GM23338 (cell line): ENCODE measurements around the gene DUSP5. TPM values are rescaled to one million over a fixed set of nuclear protein-coding genes. Genes with fewer than 3 reads are reported as not detected.

Experiments
- ATAC-seq: fragments of 200-7000 bp; cut with Tn5 transposase; 3 replicates; pipeline ENCODE4 v1.9.1; 2020
- DNase-seq: peaks from one replicate; pipeline ENCODE4 v3.0.0-alpha.2; 2015; ENCODE audit warnings: low spot score
- H2AFZ ChIP-seq: fragments of 200-600 bp; sonication (generic); 2 replicates; pipeline ENCODE4 v1.8.0; 2016; ENCODE audit warnings: antibody characterized with exemption, mild to moderate bottlenecking, moderate library complexity
- H3F3A ChIP-seq: fragments of 200-600 bp; sonication (generic); replicated peaks from 2 replicates; pipeline ENCODE4 v1.8.0; 2017; ENCODE audit warnings: antibody characterized with exemption, mixed run types, low read depth
- H3K27ac ChIP-seq: fragments of 200-600 bp; sonication (generic); 2 replicates; pipeline ENCODE4 v1.6.1; 2016; ENCODE audit warnings: low read depth
- H3K27me3 ChIP-seq: fragments of 200-600 bp; sonication (generic); 2 replicates; pipeline ENCODE4 v1.8.0; 2016; ENCODE audit warnings: mild to moderate bottlenecking, mixed run types, moderate library complexity; ENCODE audit not compliant: insufficient read depth
- H3K36me3 ChIP-seq: fragments of 200-600 bp; sonication (generic); 2 replicates; pipeline ENCODE4 v1.8.0; 2016; ENCODE audit warnings: mild to moderate bottlenecking; ENCODE audit not compliant: insufficient read depth
- H3K4me1 ChIP-seq: fragments of 200-600 bp; sonication (generic); 2 replicates; pipeline ENCODE4 v1.8.0; 2016; ENCODE audit warnings: mild to moderate bottlenecking, moderate library complexity; ENCODE audit not compliant: insufficient read depth
- H3K4me2 ChIP-seq: fragments of 200-600 bp; sonication (generic); 2 replicates; pipeline ENCODE4 v1.7.1; 2017; ENCODE audit warnings: mixed run types
- H3K4me3 ChIP-seq: fragments of 200-600 bp; sonication (generic); 2 replicates; pipeline ENCODE4 v1.6.1; 2016; ENCODE audit warnings: mixed run types
- H3K79me2 ChIP-seq: fragments of 200-600 bp; sonication (generic); replicated peaks from 2 replicates; pipeline ENCODE4 v1.8.0; 2017; ENCODE audit warnings: mild to moderate bottlenecking; ENCODE audit not compliant: insufficient read depth
- H3K9me2 ChIP-seq: fragments of 200-600 bp; sonication (generic); 2 replicates; pipeline ENCODE4 v1.8.0; 2017; ENCODE audit not compliant: insufficient read depth
- H4K20me1 ChIP-seq: fragments of 200-600 bp; sonication (generic); replicated peaks from 2 replicates; pipeline ENCODE4 v1.8.0; 2017; ENCODE audit warnings: mild to moderate bottlenecking; ENCODE audit not compliant: insufficient read depth
- H3K27ac Mint-ChIP-seq: 2 replicates; pipeline ENCODE4 v1.8.0; 2020; ENCODE audit warnings: inconsistent platforms, mild to moderate bottlenecking, moderate library complexity, mixed read lengths
- H3K27me3 Mint-ChIP-seq: 3 replicates; pipeline ENCODE4 v1.8.0; 2022; ENCODE audit warnings: low read depth, mild to moderate bottlenecking, moderate library complexity, mixed read lengths, inconsistent platforms; ENCODE audit not compliant: insufficient read depth, poor library complexity
- H3K36me3 Mint-ChIP-seq: 3 replicates; pipeline ENCODE4 v1.8.0; 2021; ENCODE audit warnings: low read depth, mild to moderate bottlenecking, inconsistent platforms, moderate library complexity, mixed read lengths
- H3K4me1 Mint-ChIP-seq: 3 replicates; pipeline ENCODE4 v1.8.0; 2020; ENCODE audit warnings: mild to moderate bottlenecking, inconsistent platforms, mixed read lengths
- H3K4me3 Mint-ChIP-seq: 3 replicates; pipeline ENCODE4 v1.8.0; 2021; ENCODE audit warnings: moderate library complexity, mild to moderate bottlenecking, inconsistent platforms, mixed read lengths
- H3K9me3 Mint-ChIP-seq: 3 replicates; pipeline ENCODE4 v1.8.0; 2020; ENCODE audit warnings: moderate library complexity, mild to moderate bottlenecking, inconsistent platforms, mixed read lengths
- EZH2 ChIP-seq: fragments of 200-600 bp; sonication (generic); IDR thresholded peaks from one replicate; pipeline ENCODE4 v1.8.0; 2017; ENCODE audit warnings: antibody characterized with exemption, mild to moderate bottlenecking, low read depth; ENCODE audit not compliant: unreplicated experiment
- EZH2phosphoT487 ChIP-seq: fragments of 200-600 bp; sonication (generic); IDR thresholded peaks from one replicate; pipeline ENCODE4 v1.8.1; 2018; ENCODE audit warnings: antibody characterized with exemption; ENCODE audit not compliant: unreplicated experiment
- JUNB ChIP-seq: IDR thresholded peaks from one replicate; pipeline ENCODE4 v1.6.1; 2016; ENCODE audit warnings: antibody characterized with exemption; ENCODE audit not compliant: unreplicated experiment
- NANOG ChIP-seq: IDR thresholded peaks from 2 replicates; pipeline ENCODE4 v1.6.1; 2016; ENCODE audit warnings: antibody characterized with exemption, borderline replicate concordance
- POLR2AphosphoS5 ChIP-seq: IDR thresholded peaks from 2 replicates; pipeline ENCODE4 v1.6.1; 2016; ENCODE audit warnings: antibody characterized with exemption, low read depth
- ZNF331 ChIP-seq: fragments of 250-450 bp; sonication (Bioruptor Pico); IDR thresholded peaks from 2 replicates; pipeline ENCODE4 v1.5.0; 2020; ENCODE audit warnings: low read depth, mild to moderate bottlenecking, moderate library complexity
- ZNF462 ChIP-seq: fragments of 250-450 bp; sonication (Bioruptor Pico); IDR thresholded peaks from 2 replicates; pipeline ENCODE4 v1.5.0; 2020; ENCODE audit warnings: mild to moderate bottlenecking, moderate library complexity
- polyA plus RNA-seq: library from polyadenylated mRNA; unstranded; fragments of >200 nt; fragmentation: Nextera tagmentation; extraction: Ambion mirVana; gene quantifications from 2 replicates; pipeline ENCODE4 v1.2.1, GENCODE V29; 2016
- total RNA-seq: library from RNA; depleted of rRNA; stranded (reverse); fragments of >200 nt; shearing (Covaris generic); gene quantifications from 2 replicates; pipeline ENCODE4 v1.2.3, GENCODE V29; 2014
- TF ChIP-seq, protein P1 (sequence below): IDR thresholded peaks from one replicate; pipeline ENCODE4 v1.6.1; 2018; ENCODE audit warnings: antibody characterized with exemption; ENCODE audit not compliant: unreplicated experiment

The DUSP5 gene
- total and polyA plus RNA-seq, 2 experiments from 2014 or later, result 10.8 to 35.9 TPM

DNA sequence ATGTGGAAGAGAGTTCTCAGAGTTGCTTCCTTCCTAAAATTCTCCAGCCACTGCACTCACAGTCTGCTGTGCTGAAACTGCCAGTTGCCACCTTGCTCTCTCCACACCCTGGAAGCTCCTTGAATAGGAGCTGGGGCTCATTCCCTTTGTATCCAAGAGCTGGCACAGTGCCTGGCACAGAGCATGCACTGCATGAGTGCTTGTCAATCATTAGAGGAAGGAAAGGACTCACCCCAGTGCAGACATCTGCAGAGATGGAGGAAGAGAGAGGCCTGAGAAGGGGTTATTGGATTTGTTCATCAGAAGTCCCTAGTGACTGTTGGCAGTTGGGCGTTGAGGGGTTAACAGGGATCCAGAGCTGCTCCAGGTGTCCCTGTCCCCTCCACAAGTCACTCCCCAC lies 41.7 kb upstream of the DUSP5 start:
- peaks cover 4% of the 10 kb centered on the region; the same call in 1 of the 3 replicates for H3K4me1 Mint-ChIP-seq
- H3K36me3 Mint-ChIP-seq, result no peaks in the 10 kb centered on the region
- Histone ChIP-seq H3K9me2 (0 out of 2 replicates have a peak, but pooled peaks cover 3% of the 10 kb centered on the region), H3K4me3 (no peak overlapping the region), H3K27ac (no peak overlapping the region), H3F3A (no peaks in the 10 kb centered on the region), H3K4me2 (no peak overlapping the region), H2AFZ (no peak overlapping the region), H3K27me3 (no peaks in the 10 kb centered on the region), H3K4me1 (no peaks in the 10 kb centered on the region), H4K20me1 (no peaks in the 10 kb centered on the region), H3K79me2 (no peaks in the 10 kb centered on the region), H3K36me3 (no peaks in the 10 kb centered on the region)
- DNase-seq, result no peak
- no peak overlapping the region for H3K4me3 Mint-ChIP-seq
- H3K27me3 Mint-ChIP-seq, result peaks cover 10% of the 10 kb centered on the region
- no peak overlapping the region for H3K27ac Mint-ChIP-seq
- no peak for TF ChIP-seq ZNF462 (CRISPR knock-in tag)
- TF ChIP-seq NANOG, result no peak
- no peak for TF ChIP-seq POLR2AphosphoS5
- no peak for TF ChIP-seq EZH2phosphoT487
- no peak for TF ChIP-seq JUNB
- TF ChIP-seq, protein P1, sequence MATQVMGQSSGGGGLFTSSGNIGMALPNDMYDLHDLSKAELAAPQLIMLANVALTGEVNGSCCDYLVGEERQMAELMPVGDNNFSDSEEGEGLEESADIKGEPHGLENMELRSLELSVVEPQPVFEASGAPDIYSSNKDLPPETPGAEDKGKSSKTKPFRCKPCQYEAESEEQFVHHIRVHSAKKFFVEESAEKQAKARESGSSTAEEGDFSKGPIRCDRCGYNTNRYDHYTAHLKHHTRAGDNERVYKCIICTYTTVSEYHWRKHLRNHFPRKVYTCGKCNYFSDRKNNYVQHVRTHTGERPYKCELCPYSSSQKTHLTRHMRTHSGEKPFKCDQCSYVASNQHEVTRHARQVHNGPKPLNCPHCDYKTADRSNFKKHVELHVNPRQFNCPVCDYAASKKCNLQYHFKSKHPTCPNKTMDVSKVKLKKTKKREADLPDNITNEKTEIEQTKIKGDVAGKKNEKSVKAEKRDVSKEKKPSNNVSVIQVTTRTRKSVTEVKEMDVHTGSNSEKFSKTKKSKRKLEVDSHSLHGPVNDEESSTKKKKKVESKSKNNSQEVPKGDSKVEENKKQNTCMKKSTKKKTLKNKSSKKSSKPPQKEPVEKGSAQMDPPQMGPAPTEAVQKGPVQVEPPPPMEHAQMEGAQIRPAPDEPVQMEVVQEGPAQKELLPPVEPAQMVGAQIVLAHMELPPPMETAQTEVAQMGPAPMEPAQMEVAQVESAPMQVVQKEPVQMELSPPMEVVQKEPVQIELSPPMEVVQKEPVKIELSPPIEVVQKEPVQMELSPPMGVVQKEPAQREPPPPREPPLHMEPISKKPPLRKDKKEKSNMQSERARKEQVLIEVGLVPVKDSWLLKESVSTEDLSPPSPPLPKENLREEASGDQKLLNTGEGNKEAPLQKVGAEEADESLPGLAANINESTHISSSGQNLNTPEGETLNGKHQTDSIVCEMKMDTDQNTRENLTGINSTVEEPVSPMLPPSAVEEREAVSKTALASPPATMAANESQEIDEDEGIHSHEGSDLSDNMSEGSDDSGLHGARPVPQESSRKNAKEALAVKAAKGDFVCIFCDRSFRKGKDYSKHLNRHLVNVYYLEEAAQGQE, result no peak
- TF ChIP-seq EZH2, result no peak
- no peak for TF ChIP-seq ZNF331 (CRISPR knock-in tag)
- H3K9me3 Mint-ChIP-seq, result no peaks in the 10 kb centered on the region; the same call in 2 of the 3 replicates
- no peak for ATAC-seq
